H4 (cell line): ENCODE data around the gene FIBP. TPM values are rescaled to one million over a fixed set of nuclear protein-coding genes. Genes with fewer than 3 reads are reported as not detected.

Experiments used
- DNase-seq: peaks from one replicate; pipeline ENCODE4 v3.0.0-alpha.2; 2015; ENCODE audit warnings: low spot score
- total RNA-seq: library from RNA; depleted of rRNA; stranded (reverse); fragments of >200 nt; shearing (Covaris generic); gene quantifications from 2 replicates; pipeline ENCODE4 v1.2.3, GENCODE V29; 2014

Gene FIBP
- total RNA-seq, 1 experiment from 2014 or later, result 175 TPM

DNA sequence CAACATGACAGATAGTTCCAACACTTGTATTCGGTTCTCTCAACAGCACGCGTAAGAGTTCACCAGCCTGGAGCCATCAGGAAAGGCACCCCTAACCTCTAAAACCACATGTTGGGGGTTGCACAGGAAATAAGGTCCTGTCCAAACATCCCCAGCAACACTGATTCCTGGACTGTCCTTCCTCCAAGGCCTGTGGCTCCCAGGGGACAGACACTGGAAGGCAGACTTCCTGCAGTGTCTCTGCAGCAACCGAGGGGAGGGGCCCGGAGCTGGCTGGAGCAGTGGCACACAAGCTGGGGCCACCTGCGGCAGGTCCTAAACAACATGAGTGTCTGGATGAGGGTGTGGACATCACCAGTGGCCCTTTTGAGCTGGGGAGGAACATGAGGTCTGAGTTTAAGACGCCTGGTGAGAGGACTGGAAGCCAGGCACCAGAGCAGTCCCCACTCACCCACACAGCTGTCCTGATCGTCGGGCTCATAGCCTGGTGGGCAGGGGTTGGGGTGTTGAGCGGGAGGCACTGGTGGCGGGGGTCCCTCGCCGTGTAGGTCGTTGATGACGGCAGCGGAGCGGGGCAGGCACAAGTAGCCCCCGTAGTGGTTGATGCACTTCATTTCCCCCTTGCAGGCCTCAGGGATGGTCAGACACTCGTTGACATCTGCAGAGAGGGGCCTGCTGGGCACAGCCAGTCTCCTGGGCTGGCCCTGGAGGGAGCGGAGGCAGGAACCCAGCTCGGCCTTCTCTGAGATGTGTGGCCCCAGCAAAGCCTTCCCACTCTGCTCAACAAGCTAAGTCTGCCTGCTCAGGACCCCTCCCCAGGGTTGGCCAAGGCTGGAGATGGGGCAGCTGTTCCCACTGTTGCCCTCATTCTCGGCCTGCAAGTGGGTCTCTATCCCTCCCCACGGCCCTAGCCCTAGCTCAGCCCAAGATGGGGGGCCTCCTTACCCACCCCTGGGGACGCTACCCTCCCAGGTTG is 17.3 kb downstream of the FIBP start:
- DNase-seq, result no peak

DNA sequence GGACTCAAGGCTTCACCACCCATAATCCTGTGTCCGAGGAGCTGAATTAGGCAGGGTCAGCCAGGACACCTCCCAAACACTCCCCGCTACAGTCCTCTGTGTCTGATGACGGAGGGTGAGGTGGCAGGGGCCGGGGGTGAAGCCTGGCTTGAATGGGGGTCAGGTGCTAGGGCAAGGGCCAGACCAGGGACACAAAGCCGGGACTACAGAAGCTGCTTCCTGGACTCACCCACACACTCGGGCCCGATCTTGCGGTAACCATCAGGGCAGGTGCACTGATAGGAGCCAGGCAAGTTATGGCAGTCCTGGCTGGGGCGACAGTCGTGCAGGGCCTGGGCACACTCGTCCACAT is 18.0 kb downstream of the FIBP start:
- no peak for DNase-seq

- no peak for DNase-seq
Observed at GRCh38 chr11:65869643-65870306, 18.5 kb downstream of the FIBP start.

DNA sequence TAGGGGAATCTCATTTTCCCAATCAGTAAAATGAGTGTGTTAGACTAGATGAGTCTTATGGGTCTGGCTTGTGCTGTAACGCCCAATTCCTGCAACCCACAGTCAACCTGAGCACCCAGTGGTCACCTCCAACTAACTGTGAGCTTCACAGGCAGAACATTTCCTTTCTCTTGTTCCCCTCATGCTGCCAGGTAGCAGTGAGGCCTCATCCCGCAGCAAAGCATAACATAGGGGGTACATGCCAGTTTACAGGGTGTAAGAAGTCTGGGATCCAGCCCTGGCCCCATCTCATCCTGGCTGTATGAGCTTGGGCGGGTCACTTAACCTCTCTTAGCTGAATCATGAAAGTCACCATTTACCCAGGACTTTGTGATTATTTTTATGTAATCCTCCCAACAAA is 19.4 kb downstream of the FIBP start:
- no peak for DNase-seq

DNA sequence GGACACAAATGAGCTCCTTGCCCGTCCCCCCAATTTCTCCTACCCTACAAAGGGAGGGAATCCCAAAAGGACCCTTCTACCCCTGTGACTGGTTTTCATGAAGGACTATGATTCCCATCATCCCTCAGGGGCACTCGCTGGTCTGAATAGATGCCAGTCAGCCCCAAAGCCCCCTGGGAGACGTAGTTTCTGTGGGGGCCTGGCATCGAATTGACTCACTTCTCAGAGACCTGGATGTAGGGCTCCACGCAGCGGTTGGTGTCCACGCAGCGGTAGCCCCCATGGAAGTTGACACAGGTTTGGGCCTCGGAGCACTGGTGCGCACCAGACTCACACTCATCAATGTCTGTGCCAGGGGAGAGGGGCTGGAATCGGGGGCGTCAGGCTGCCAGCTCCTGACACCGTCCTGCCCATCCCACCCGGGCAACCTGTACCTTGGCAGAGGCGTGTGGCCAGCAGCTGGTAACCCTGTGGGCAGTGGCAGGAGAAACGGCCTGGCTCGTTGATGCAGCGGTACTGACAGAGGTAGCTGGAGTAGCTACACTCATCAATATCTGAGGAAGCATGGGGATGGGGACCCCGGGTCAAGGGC is 20.1 kb downstream of the FIBP start:
- DNase-seq, result no peak

DNA sequence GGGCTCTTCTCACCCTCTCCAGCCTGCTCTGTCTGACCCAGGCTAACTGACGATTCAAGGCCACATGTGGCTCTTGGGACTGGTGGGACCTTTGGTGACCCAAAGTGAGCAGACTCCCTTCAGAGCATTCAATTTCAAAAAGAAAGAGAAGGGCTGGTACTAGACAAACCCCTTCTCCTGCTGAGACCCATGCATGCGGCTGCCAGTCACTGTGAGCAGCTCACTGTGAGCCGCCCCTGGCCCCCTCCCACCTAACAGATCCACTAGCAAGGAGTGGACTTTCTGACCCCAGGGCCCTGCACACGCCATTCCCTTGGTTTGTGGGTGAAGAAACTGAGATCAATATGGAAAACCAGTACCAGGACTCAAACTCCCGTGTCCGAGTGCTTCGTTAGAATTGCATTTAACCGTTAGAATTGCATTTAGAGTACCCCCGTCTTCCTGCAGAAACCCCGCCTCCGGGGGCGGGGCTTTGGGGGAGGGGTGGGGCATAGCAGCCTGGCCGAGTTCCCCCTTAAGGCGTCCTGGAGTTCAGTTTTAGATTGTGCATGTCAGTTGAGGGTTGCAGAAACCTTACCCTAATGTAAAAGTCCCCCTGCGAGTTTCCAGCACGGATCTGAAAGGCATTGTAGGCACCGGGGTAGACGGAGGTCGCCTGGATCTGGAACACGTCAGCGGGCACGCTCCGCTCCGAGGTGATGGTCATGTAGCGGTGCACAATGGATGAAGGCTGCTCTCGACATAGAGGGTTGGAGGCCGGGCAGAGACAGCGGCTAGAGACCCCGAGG is 20.8 kb downstream of the FIBP start:
- DNase-seq, result no peak

- no peak for DNase-seq
Observed at GRCh38 chr11:65866509-65867283, 21.6 kb downstream of the FIBP start.

DNA sequence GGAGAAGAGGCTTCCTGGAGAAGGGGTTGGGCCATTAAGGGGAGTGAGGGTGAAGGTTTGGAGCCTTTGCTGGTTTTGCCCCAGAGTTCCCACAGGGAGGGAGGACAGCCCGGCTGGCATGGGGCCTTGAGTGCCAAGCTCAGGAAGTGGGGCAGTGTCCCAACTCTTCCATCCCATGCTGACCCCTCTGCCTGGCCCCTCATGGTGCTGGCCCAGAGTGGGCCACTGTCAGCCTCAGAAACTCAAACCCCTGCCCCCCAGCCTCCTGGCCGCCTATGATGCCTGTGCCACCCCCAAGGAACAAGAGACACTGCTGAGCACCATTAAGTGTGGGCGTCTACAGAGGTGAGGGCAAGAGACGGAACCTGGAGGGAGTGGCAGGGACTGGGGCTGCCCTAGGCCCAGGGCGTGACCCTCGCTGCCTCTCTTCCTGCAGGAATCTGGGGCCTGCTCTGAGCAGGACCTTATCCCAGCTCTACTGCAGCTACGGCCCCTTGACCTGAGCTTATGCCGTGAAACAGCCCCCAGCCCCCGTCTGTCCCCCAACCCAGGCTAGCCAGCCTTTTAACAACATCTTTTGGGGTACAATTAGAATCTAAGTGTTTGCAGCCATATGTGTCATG is 22.6 kb downstream of the FIBP start:
- no peak for DNase-seq

- no peak for DNase-seq
Observed at GRCh38 chr11:65864706-65865471, 23.4 kb downstream of the FIBP start.

GRCh38 chr11:65863889-65864705 is 24.2 kb downstream of the FIBP start:
- no peak for DNase-seq

GRCh38 chr11:65862941-65863888 is 25.1 kb downstream of the FIBP start:
- no peak for DNase-seq

DNA sequence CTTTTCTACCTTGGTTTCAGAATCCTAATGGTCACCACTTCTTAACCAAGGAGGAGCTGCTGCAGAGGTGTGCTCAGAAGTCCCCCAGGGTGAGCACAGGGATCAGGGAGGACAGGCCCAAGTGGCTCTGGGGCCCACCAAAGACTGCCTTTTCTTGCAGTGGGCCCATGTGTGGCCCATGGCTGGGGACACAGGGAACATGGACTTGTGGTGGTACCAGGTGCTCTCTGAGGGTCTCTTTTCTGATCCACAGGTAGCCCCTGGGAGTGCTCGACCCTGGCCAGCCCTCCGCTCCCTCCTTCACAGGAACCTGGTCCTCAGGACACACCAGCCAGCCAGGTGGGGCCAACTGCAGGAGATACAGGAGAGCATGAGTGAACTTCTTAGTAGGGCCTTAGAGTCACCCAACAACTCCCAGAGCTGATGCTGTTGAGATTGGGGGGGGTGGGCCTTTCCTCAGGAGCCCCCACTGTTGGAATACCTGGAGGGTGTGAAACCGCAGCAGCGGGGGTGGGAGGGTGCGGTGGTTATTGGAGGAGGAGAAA is 26.0 kb downstream of the FIBP start:
- no peak for DNase-seq

GRCh38 chr11:65861533-65862183 is 26.6 kb downstream of the FIBP start:
- DNase-seq, result no peak

DNA sequence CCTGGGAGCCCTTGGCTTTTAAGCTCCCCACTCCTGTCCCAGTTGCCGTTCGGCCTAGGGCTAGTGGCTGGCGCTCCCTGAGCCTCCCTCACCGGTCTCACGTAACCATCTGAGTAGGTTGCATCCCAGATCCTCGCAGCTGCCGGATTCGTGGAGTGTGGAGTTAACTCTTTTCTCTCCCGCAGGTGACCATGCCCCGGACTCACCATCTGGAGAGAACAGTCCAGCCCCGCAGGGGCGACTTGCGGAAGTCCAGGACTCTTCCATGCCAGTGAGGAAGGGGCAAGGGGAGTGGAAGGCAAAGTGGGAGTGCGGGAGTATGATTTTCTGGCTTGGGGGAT is 27.1 kb downstream of the FIBP start:
- DNase-seq, result no peak

GRCh38 chr11:65860278-65861164 is 27.8 kb downstream of the FIBP start, which contains the start of gene MUS81:
Gene MUS81 (plus strand): TSS chr11:65860433. CDS start chr11:65860754, 321 bp downstream.
- peak; percentile 97 for DNase-seq

DNA sequence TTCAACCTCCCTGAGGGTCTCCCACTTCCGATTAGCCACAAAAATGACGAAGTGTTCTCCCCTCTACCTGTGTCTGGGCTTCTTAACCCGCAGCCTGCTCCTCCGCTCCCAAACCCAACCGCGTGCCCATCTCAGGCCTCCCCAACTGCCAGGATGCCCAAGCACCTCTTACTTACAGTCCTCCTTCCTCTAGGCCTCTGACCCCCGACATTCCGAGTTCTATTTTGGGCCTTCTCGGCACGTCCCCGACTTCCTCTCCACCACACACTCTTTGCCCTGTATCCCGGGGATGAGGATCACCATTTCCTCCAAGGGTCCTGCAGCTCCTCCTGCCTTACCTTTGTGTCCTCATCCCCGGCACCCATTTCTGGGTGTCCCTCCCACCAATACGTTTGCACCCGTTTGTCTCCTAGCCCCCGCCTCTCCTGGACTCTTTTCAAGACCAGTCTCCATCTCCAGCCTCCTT is 28.4 kb downstream of the FIBP start:
- DNase-seq, result no peak
